Body of pancreas (tissue), 4 donors: Measurements from ENCODE around the gene ADGRV1.

Source experiments
- POLR2A ChIP-seq, 3 donors: fragments of 450-650 bp; IDR thresholded peaks; one replicate each; pipeline ENCODE4 v1.6.1; 2016; ENCODE audit warnings: antibody characterized with exemption in 3 of 3, mild to moderate bottlenecking in 2 of 3
- TF ChIP-seq, protein P1 (sequence below), 7 experiments: fragments of 450-650 bp in 4 of 7; fragments of 200-600 bp in 3 of 7; sonication (generic) in 3 of 7; IDR thresholded peaks; one replicate each; pipeline ENCODE4 v1.5.1; 2016 to 2019; ENCODE audit warnings: antibody characterized with exemption in 7 of 7

- TF ChIP-seq POLR2A (IDR thresholded peaks at IDR 0.05) = no peak
- TF ChIP-seq, protein P1, sequence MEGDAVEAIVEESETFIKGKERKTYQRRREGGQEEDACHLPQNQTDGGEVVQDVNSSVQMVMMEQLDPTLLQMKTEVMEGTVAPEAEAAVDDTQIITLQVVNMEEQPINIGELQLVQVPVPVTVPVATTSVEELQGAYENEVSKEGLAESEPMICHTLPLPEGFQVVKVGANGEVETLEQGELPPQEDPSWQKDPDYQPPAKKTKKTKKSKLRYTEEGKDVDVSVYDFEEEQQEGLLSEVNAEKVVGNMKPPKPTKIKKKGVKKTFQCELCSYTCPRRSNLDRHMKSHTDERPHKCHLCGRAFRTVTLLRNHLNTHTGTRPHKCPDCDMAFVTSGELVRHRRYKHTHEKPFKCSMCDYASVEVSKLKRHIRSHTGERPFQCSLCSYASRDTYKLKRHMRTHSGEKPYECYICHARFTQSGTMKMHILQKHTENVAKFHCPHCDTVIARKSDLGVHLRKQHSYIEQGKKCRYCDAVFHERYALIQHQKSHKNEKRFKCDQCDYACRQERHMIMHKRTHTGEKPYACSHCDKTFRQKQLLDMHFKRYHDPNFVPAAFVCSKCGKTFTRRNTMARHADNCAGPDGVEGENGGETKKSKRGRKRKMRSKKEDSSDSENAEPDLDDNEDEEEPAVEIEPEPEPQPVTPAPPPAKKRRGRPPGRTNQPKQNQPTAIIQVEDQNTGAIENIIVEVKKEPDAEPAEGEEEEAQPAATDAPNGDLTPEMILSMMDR (IDR thresholded peaks at IDR 0.05) = no peak
Measured at GRCh38 chr5:91150636-91151035, 592.0 kb downstream of the ADGRV1 start.
